Calu3 (cell line): ENCODE measurements around the gene PHEX. TPM values are rescaled to one million over a fixed set of nuclear protein-coding genes. Genes with fewer than 3 reads are reported as not detected.
"Not testable (repeated sequence)": the region's sequence is repeated elsewhere in the genome, so short reads cannot be mapped to it uniquely, and the experiment has no call there.

Source experiments
- BruUV-seq: library from RNA; stranded (reverse); fragments of 400-500 nt; replicated peaks from 2 replicates; lab custom pipeline; 2021; lab: Mats Ljungman, UMichigan
- CTCF ChIA-PET: fragments of 300-600 bp; sonication (Branson Sonifier 250); formaldehyde crosslinking; loops from one replicate; lab custom pipeline; 2022; ENCODE audit warnings: antibody characterized with exemption; lab: Charles Lee
- DNase-seq: peaks from one replicate; pipeline ENCODE4 v3.0.0; 2022
- H3K27ac Mint-ChIP-seq: one replicate; pipeline ENCODE4 v1.8.0; 2022; ENCODE audit warnings: mixed read lengths; ENCODE audit not compliant: unreplicated experiment
- H3K27me3 Mint-ChIP-seq: one replicate; pipeline ENCODE4 v1.8.0; 2022; ENCODE audit warnings: mixed read lengths; ENCODE audit not compliant: unreplicated experiment
- H3K36me3 Mint-ChIP-seq: one replicate; pipeline ENCODE4 v1.8.0; 2022; ENCODE audit warnings: mild to moderate bottlenecking, moderate library complexity, mixed read lengths; ENCODE audit not compliant: insufficient read depth, unreplicated experiment
- H3K4me1 Mint-ChIP-seq: one replicate; pipeline ENCODE4 v1.8.0; 2022; ENCODE audit warnings: mild to moderate bottlenecking, low read depth, mixed read lengths; ENCODE audit not compliant: unreplicated experiment
- H3K4me3 Mint-ChIP-seq: one replicate; pipeline ENCODE4 v1.8.0; 2022; ENCODE audit warnings: mild to moderate bottlenecking, low read depth, moderate library complexity, mixed read lengths; ENCODE audit not compliant: unreplicated experiment
- H3K9me3 Mint-ChIP-seq: one replicate; pipeline ENCODE4 v1.8.0; 2022; ENCODE audit warnings: low read depth, mixed read lengths; ENCODE audit not compliant: unreplicated experiment
- intact Hi-C: fragments of 100-400 bp; cut with micrococcal nuclease; formaldehyde crosslinking; loops from one replicate; pipeline ENCODE4 v1.10.0; 2022; ENCODE audit not compliant: unreplicated experiment
- total RNA-seq: library from RNA; stranded (reverse); gene quantifications from 2 replicates; pipeline ENCODE4 v1.2.3, GENCODE V29; 2022
- TF ChIP-seq, protein P1 (sequence below): fragments of 200-600 bp; IDR thresholded peaks from one replicate; pipeline ENCODE4 v1.8.0; 2022; ENCODE audit warnings: antibody characterized with exemption; ENCODE audit not compliant: unreplicated experiment

Gene PHEX
- total RNA-seq, 1 experiment from 2014 or later = 0.57 TPM

DNA sequence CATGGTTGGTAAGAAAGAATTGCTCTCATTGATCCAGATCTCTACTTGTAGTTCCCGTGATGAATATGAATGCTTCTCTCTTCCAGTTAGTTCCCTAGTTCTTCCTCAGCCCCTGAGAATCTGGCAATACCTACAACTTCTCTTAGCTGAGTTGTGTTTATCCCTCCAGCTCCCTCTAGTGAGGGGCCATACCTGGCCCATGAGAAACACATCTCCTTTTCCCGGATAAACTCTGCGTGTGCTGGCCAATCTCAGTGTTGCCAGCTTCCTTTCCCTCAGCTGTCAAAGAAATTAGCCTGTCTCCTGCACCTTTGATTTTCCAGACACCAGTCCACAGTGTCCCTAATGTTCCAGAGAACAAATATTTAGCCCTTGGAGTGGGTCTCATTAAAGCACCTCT, 246.2 kb downstream of the PHEX start:
- TF ChIP-seq, protein P1, sequence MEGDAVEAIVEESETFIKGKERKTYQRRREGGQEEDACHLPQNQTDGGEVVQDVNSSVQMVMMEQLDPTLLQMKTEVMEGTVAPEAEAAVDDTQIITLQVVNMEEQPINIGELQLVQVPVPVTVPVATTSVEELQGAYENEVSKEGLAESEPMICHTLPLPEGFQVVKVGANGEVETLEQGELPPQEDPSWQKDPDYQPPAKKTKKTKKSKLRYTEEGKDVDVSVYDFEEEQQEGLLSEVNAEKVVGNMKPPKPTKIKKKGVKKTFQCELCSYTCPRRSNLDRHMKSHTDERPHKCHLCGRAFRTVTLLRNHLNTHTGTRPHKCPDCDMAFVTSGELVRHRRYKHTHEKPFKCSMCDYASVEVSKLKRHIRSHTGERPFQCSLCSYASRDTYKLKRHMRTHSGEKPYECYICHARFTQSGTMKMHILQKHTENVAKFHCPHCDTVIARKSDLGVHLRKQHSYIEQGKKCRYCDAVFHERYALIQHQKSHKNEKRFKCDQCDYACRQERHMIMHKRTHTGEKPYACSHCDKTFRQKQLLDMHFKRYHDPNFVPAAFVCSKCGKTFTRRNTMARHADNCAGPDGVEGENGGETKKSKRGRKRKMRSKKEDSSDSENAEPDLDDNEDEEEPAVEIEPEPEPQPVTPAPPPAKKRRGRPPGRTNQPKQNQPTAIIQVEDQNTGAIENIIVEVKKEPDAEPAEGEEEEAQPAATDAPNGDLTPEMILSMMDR = no peak
- no peaks in the 10 kb centered on the region for H3K9me3 Mint-ChIP-seq
- H3K4me1 Mint-ChIP-seq = no peaks in the 10 kb centered on the region
- CTCF ChIA-PET = interaction anchor here (0.7 to 1.1 kb wide), 3 partner anchors 142 to 293 kb away, joined by 3 to 6 read pairs (median 4); no protein-coding TSS in a partner anchor
- no peaks in the 10 kb centered on the region for H3K36me3 Mint-ChIP-seq
- H3K27me3 Mint-ChIP-seq = peaks cover 15% of the 10 kb centered on the region
- H3K27ac Mint-ChIP-seq = no peak overlapping the region
- BruUV-seq = no TSS peak
- peak; percentile 22 for DNase-seq
- intact Hi-C loops = loop anchor here (10.0 kb wide), 1 partner anchor 194 kb away; no protein-coding TSS in a partner anchor
- H3K4me3 Mint-ChIP-seq = no peak overlapping the region

DNA sequence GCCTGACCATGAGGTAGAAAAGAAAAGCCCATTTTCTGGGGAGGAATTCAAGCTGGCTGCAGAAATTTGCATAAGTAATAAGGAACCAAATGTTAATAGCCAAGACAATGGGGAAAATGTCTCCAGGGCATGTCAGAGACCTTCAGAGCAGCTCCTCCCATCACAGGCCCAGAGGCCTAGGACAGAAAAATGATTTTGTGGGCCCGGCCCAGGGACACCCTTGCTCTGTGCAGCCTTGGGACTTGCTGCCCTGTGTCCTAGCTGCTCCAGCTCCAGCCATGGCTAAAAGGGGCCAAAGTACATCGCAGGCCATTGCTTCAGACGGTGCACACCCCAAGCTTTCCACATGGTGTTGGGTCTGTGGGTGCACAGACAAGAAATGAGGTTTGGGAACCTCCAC, 257.1 kb downstream of the PHEX start:
- H3K9me3 Mint-ChIP-seq, BruUV-seq, intact Hi-C loops, CTCF ChIA-PET, H3K4me1 Mint-ChIP-seq, H3K4me3 Mint-ChIP-seq, H3K36me3 Mint-ChIP-seq, DNase-seq, H3K27ac Mint-ChIP-seq: not testable (repeated sequence)
- peaks cover 27% of the 10 kb centered on the region for H3K27me3 Mint-ChIP-seq

DNA sequence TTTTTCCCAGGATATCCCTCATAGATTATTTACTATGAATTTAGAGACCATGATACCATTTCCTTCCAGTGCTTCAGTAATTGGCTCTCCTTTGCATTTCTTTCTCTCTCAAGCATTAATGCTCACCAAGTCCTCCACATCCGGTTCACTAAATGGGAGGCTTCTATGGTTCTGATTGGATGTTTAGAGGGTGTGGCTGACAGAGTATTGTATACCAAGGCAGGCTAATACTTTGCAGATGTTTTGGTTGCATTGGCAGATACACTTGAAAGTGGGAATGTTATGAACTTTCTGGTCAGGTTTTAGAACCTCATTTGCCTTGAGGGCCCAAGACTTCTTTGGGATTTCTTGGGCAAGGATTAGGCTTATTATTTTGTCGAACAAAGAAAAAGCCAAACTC, 264.7 kb downstream of the PHEX start:
- Mint-ChIP-seq H3K27ac (no peak overlapping the region), H3K27me3 (peaks cover 14% of the 10 kb centered on the region), H3K4me1 (peaks cover 10% of the 10 kb centered on the region), H3K9me3 (no peaks in the 10 kb centered on the region), H3K4me3 (no peak overlapping the region), H3K36me3 (no peaks in the 10 kb centered on the region)
- intact Hi-C loops = no loop called here
- TF ChIP-seq, protein P1 = no peak
- CTCF ChIA-PET = no interaction called here
- no peak for DNase-seq
- BruUV-seq = no TSS peak

DNA sequence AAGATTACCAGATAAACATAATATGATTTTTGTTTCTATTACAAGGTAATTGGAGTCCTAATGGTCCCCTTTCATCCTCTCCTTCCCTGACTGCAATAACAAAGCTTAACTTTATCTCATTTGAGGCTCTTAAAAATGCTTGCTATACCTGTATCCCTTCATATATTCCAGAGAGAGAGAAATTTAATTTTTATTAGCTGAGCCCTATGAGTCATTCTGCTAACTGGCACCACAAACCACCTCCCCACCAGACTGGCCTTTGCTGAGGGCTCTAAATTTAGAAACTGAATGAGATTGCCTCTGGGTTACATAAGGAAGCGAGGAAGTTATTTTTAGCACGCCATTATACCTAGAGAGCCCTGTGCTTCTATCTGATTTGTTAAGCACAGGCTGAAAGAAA, 268.0 kb downstream of the PHEX start:
- CTCF ChIA-PET = interaction anchor here (1.1 kb wide), 1 partner anchor 14 kb away, joined by 4 read pairs; no protein-coding TSS in a partner anchor
- Mint-ChIP-seq H3K27me3 (no peaks in the 10 kb centered on the region), H3K36me3 (no peaks in the 10 kb centered on the region), H3K4me3 (no peak overlapping the region), H3K4me1 (peaks cover 10% of the 10 kb centered on the region), H3K9me3 (no peaks in the 10 kb centered on the region), H3K27ac (no peak overlapping the region)
- BruUV-seq = no TSS peak
- peak; percentile 1 for DNase-seq
- intact Hi-C loops = no loop called here
- TF ChIP-seq, protein P1 = no peak

Other genes with a start within 250 kb of the PHEX start
- gene MBTPS2, start 192.7 kb upstream of the PHEX start, total RNA-seq = 27.6 and 29.7 TPM in 2 replicates
- 4.6 and 4.7 TPM in 2 replicates for gene YY2, start 176.3 kb upstream of the PHEX start, total RNA-seq
- gene SMS, start 91.6 kb upstream of the PHEX start, total RNA-seq = 215 and 225 TPM in 2 replicates
- not detected in 2 replicates for gene CBLL2, start 240.6 kb downstream of the PHEX start, total RNA-seq